SU-DHL-6 (cell line): ENCODE data around the gene RAB40B.

Experiments
- CTCF ChIP-seq: fragments of 200-600 bp; sonication (generic); IDR thresholded peaks from one replicate; pipeline ENCODE4 v1.5.1; 2017; ENCODE audit warnings: antibody characterized with exemption, mild to moderate bottlenecking, low read length, moderate library complexity; ENCODE audit not compliant: insufficient read depth, poor library complexity, severe bottlenecking
- EZH2phosphoT487 ChIP-seq: fragments of 200-600 bp; sonication (generic), shearing (Covaris generic); conservative IDR thresholded peaks from 2 replicates; pipeline ENCODE4 v1.6.1; 2018; ENCODE audit warnings: mild to moderate bottlenecking, antibody characterized with exemption, low read length, moderate library complexity, mixed read lengths

GRCh38 chr17:82703935-82704865 is 5.7 kb upstream of the RAB40B start:
- TF ChIP-seq CTCF: no peak
- no peak for TF ChIP-seq EZH2phosphoT487
